GM12878 (cell line): ENCODE results near the gene CC2D1A. TPM values are rescaled to one million over a fixed set of nuclear protein-coding genes. Genes with fewer than 3 reads are reported as not detected.

Experiments
- ATAC-seq: fragments of 200-7000 bp; cut with Tn5 transposase; 3 replicates; pipeline ENCODE4 v1.9.1; 2020; ENCODE audit warnings: mild to moderate bottlenecking, moderate library complexity
- BruUV-seq: library from RNA; stranded (reverse); fragments of 400-500 nt; replicated peaks from 2 replicates; lab custom pipeline; 2021; lab: Mats Ljungman, UMichigan
- CTCF ChIA-PET: fragments of 300-600 bp; sonication (Branson Sonifier 250); formaldehyde crosslinking; extraction: SDS; loops from one replicate; lab custom pipeline; 2021; ENCODE audit warnings: inconsistent platforms; lab: Yijun Ruan, JAX
- POLR2A ChIA-PET: fragments of 350-600 bp; formaldehyde crosslinking; extraction: SDS; loops from one replicate; lab custom pipeline; 2021; ENCODE audit warnings: inconsistent platforms; lab: Charles Lee
- RAD21 ChIA-PET: fragments of 300-600 bp; sonication (Branson Sonifier 250); formaldehyde crosslinking; loops from one replicate; lab custom pipeline; 2023; ENCODE audit warnings: antibody characterized with exemption; ENCODE audit not compliant: unreplicated experiment; lab: Charles Lee
- SMC1A ChIA-PET: fragments of 300-600 bp; sonication (Branson Sonifier 250); formaldehyde crosslinking; loops from one replicate; lab custom pipeline; 2023; ENCODE audit not compliant: unreplicated experiment, uncharacterized antibody; lab: Charles Lee
- DNase-seq: peaks from one replicate; pipeline ENCODE4 v3.0.0-alpha.2; 2011; ENCODE audit warnings: low read depth, low spot score
- FAIRE-seq: peaks from 3 replicates; lab custom pipeline; 2011; peaks lifted over from hg19 to GRCh38; lab: Jason Lieb, UNC
- H2AFZ ChIP-seq: 2 replicates; pipeline ENCODE4 v1.6.0; 2011; ENCODE audit warnings: low read depth, low read length, control low read depth; ENCODE audit not compliant: control insufficient read depth
- H3K27ac ChIP-seq: 2 replicates; pipeline ENCODE4 v1.5.1; 2011; ENCODE audit warnings: control low read depth; ENCODE audit not compliant: control insufficient read depth, insufficient read depth
- H3K27me3 ChIP-seq, 2 experiments: replicated peaks in 1 of 2; 2 replicates each; pipeline versions ENCODE4 v1.6.0 to v1.6.1; 2011; ENCODE audit warnings: low read length in 1 of 2; ENCODE audit not compliant: control insufficient read depth in 2 of 2, insufficient read depth in 2 of 2
- H3K36me3 ChIP-seq, 2 experiments: 2 replicates each; pipeline ENCODE4 v1.5.1; 2011; ENCODE audit warnings: low read length in 1 of 2; ENCODE audit not compliant: control insufficient read depth in 2 of 2, insufficient read depth in 2 of 2
- H3K4me1 ChIP-seq: 2 replicates; pipeline ENCODE4 v1.6.1; 2011; ENCODE audit warnings: mild to moderate bottlenecking, low read length, moderate library complexity, mixed read lengths; ENCODE audit not compliant: control insufficient read depth, insufficient read depth
- H3K4me2 ChIP-seq: 2 replicates; pipeline ENCODE4 v1.6.0; 2011; ENCODE audit warnings: control low read depth; ENCODE audit not compliant: control insufficient read depth, insufficient read depth
- H3K4me3 ChIP-seq: fragments of 200-600 bp; sonication (generic); 2 replicates; pipeline ENCODE4 v1.5.1; 2016
- H3K79me2 ChIP-seq: 2 replicates; pipeline ENCODE4 v1.6.0; 2011; ENCODE audit warnings: low read length; ENCODE audit not compliant: control insufficient read depth, insufficient read depth
- H3K9ac ChIP-seq: 2 replicates; pipeline ENCODE4 v1.8.0; 2011; ENCODE audit warnings: low read length, control low read depth, mixed read lengths; ENCODE audit not compliant: control insufficient read depth, insufficient read depth
- H3K9me3 ChIP-seq: replicated peaks from 3 replicates; pipeline ENCODE4 v1.5.1; 2011; ENCODE audit warnings: mild to moderate bottlenecking, low read length; ENCODE audit not compliant: control insufficient read depth, insufficient read depth
- H4K20me1 ChIP-seq: 2 replicates; pipeline ENCODE4 v1.6.0; 2011; ENCODE audit not compliant: control insufficient read depth, insufficient read depth
- ATF3 ChIP-seq: IDR thresholded peaks from 2 replicates; pipeline ENCODE4 v1.6.1; 2011; ENCODE audit warnings: low read depth, mild to moderate bottlenecking, low read length, moderate library complexity, borderline replicate concordance; ENCODE audit errors: extremely low read depth
- CBFB ChIP-seq: IDR thresholded peaks from 2 replicates; pipeline ENCODE4 v1.6.1; 2016; ENCODE audit warnings: antibody characterized with exemption, low read depth
- CREB1 ChIP-seq: IDR thresholded peaks from 2 replicates; pipeline ENCODE4 v1.6.1; 2012; ENCODE audit warnings: low read depth, mild to moderate bottlenecking, inconsistent platforms
- E2F4 ChIP-seq: IDR thresholded peaks from 2 replicates; pipeline ENCODE4 v1.6.1; 2012; ENCODE audit warnings: low read depth, low read length, improper control_type of control experiment
- HDGF ChIP-seq: fragments of 450-650 bp; IDR thresholded peaks from 2 replicates; pipeline ENCODE4 v1.6.1; 2016; ENCODE audit warnings: antibody characterized with exemption
- KLF5 ChIP-seq: fragments of 450-650 bp; IDR thresholded peaks from 2 replicates; pipeline ENCODE4 v1.6.1; 2014; ENCODE audit warnings: mild to moderate bottlenecking; ENCODE audit not compliant: partially characterized antibody
- LARP7 ChIP-seq: fragments of 450-650 bp; IDR thresholded peaks from 2 replicates; pipeline ENCODE4 v1.6.1; 2017; ENCODE audit warnings: mild to moderate bottlenecking
- RAD51 ChIP-seq: fragments of 450-650 bp; IDR thresholded peaks from 2 replicates; pipeline ENCODE4 v1.6.1; 2016; ENCODE audit warnings: moderate library complexity, mild to moderate bottlenecking, inconsistent platforms
- SKIL ChIP-seq: fragments of 450-650 bp; IDR thresholded peaks from 2 replicates; pipeline ENCODE4 v1.6.1; 2017; ENCODE audit warnings: mild to moderate bottlenecking, low read depth, inconsistent platforms; ENCODE audit not compliant: poor library complexity, severe bottlenecking
- SMC3 ChIP-seq: IDR thresholded peaks from 2 replicates; pipeline ENCODE4 v1.6.1; 2011; ENCODE audit warnings: low read length, improper control_type of control experiment, borderline replicate concordance
- TAF1 ChIP-seq: IDR thresholded peaks from 2 replicates; pipeline ENCODE4 v1.6.1; 2011; ENCODE audit warnings: mild to moderate bottlenecking, low read depth, low read length, borderline replicate concordance
- TCF12 ChIP-seq: IDR thresholded peaks from 2 replicates; pipeline ENCODE4 v1.6.1; 2011; ENCODE audit warnings: low read depth, mild to moderate bottlenecking, low read length
- USF2 ChIP-seq: IDR thresholded peaks from 2 replicates; pipeline ENCODE4 v1.6.1; 2011; ENCODE audit warnings: low read depth, low read length, improper control_type of control experiment, borderline replicate concordance
- ZBTB33 ChIP-seq: fragments of 450-650 bp; IDR thresholded peaks from 2 replicates; pipeline ENCODE4 v1.6.1; 2017; ENCODE audit warnings: mild to moderate bottlenecking
- WGBS: methylation state at CpG from one replicate; pipeline ENCODE4 v1.1.6; 2016; ENCODE audit warnings: low lambda C conversion rate; ENCODE audit not compliant: insufficient replicate concordance, insufficient coverage; ENCODE audit errors: missing lambda C conversion rate; 5-methylcytosine and 5-hydroxymethylcytosine counted together
- in situ Hi-C: fragments of 300-500 bp; cut with MboI; formaldehyde crosslinking; loops from 9 replicates; pipeline ENCODE4 v1.14.3; 2018; ENCODE audit warnings: mixed read lengths
- intact Hi-C: fragments of 100-400 bp; cut with micrococcal nuclease; formaldehyde crosslinking; loops from one replicate; pipeline ENCODE4 v1.14.2; 2022; ENCODE audit not compliant: unreplicated experiment
- polyA plus RNA-seq, 11 experiments: library from polyadenylated mRNA; depleted of rRNA in 4 of 11; unstranded in 6 of 11; stranded (reverse) in 5 of 11; fragments of >200 nt; fragmentation: Nextera tagmentation in 4 of 11; fragmentation: Illumina TruSeq in 1 of 11; extraction: Ambion mirVana in 4 of 11; extraction: Trizol in 1 of 11; gene quantifications; 1 replicate in 1 of 11; 2 replicates in 10 of 11; pipeline versions ENCODE4 v1.2.1 to v1.2.3, GENCODE V29; 2011 to 2016; ENCODE audit warnings: inconsistent platforms in 2 of 11, missing spikeins in 2 of 11, low read depth in 1 of 11
- total RNA-seq, 4 experiments: library from RNA; depleted of rRNA in 3 of 4; stranded (reverse); fragments of >200 nt in 3 of 4; fragmentation: Illumina TruSeq in 1 of 4; extraction: Trizol in 1 of 4; gene quantifications; 2 replicates each; pipeline versions ENCODE4 v1.2.1 to v1.2.3, GENCODE V29; 2013 to 2021
- TF ChIP-seq, protein P1 (sequence below): IDR thresholded peaks from 2 replicates; pipeline ENCODE4 v1.6.1; 2011; ENCODE audit warnings: borderline replicate concordance, low read depth, mild to moderate bottlenecking, moderate library complexity, low read length; ENCODE audit not compliant: insufficient read depth, poor library complexity, severe bottlenecking

Gene CC2D1A
- total and polyA plus RNA-seq, 10 of the 15 experiments (the other 5 are each of a cell fraction or from before 2014, with no cell fraction given) = 0.13 to 36.1 (median 16.1) TPM

DNA sequence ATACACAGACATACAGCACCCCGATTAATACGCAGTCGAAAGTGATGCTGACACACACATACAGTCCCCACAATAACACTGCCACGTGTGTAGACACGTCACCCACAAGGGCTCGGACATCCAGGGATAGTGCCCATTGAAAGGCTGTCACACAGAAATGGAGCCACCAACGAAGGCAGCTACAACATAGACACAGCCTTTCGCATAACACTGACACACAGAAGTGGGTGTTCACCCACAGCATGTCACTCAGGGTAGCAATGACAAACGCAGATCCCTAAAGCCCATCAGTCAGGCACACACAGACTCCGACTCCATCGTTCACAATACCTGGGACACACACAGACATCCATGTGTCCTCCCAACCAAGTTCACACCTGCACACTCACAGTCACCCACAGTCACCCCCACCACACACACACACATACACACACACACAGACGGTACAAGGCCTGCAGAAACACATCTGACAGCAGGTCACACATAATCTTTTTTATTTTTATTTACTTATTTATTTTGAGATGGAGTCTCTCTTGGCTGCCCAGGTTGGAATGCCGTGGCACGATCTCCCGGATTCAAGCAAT, 39.4 kb upstream of the CC2D1A start:
- SMC1A ChIA-PET = no interaction called here
- DNase-seq (no peak), ATAC-seq (no peak), FAIRE-seq (peak; percentile 79)
- Histone ChIP-seq H4K20me1 (no peaks in the 10 kb centered on the region), H3K36me3 (no peaks in the 10 kb centered on the region), H3K4me2 (0 out of 2 replicates have a peak overlapping the region, but pooled peaks have one; percentile 77), H3K4me3 (no peak overlapping the region), H3K9ac (no peak overlapping the region), H3K79me2 (no peaks in the 10 kb centered on the region), H2AFZ (no peak overlapping the region; the same call in 1 of the 2 replicates), H3K27ac (no peak overlapping the region), H3K4me1 (peaks cover under 1% of the 10 kb centered on the region; the same call in 1 of the 2 replicates), H3K9me3 (no peaks in the 10 kb centered on the region; the same call in 2 of the 3 replicates), H3K27me3 (peaks cover 0 to 1% of the 10 kb centered on the region in 2 experiments; a peak in 2 of 4 replicates)
- RAD21 ChIA-PET = interaction anchor here (0.9 to 1.7 kb wide), 2 partner anchors 13 to 82 kb away, joined by 3 to 4 read pairs; no protein-coding TSS in a partner anchor
- in situ Hi-C loops = no loop called here
- CTCF ChIA-PET = interaction anchor here (0.6 to 1.6 kb wide), 2 partner anchors 82 to 209 kb away, joined by 3 read pairs; no protein-coding TSS in a partner anchor
- intact Hi-C loops = no loop called here
- WGBS = 82% methylated on average over 15 of the region's 15 CpGs
- POLR2A ChIA-PET = interaction anchor here (1.0 kb wide), 1 partner anchor 13 kb away, joined by 3 read pairs; no protein-coding TSS in a partner anchor
- BruUV-seq = no TSS peak
- TF ChIP-seq ATF3 = no peak
- TF ChIP-seq USF2 = no peak
- TF ChIP-seq E2F4 = no peak
- no peak for TF ChIP-seq LARP7
- no peak for TF ChIP-seq SKIL
- no peak for TF ChIP-seq TAF1
- TF ChIP-seq CBFB = no peak
- TF ChIP-seq, protein P1, sequence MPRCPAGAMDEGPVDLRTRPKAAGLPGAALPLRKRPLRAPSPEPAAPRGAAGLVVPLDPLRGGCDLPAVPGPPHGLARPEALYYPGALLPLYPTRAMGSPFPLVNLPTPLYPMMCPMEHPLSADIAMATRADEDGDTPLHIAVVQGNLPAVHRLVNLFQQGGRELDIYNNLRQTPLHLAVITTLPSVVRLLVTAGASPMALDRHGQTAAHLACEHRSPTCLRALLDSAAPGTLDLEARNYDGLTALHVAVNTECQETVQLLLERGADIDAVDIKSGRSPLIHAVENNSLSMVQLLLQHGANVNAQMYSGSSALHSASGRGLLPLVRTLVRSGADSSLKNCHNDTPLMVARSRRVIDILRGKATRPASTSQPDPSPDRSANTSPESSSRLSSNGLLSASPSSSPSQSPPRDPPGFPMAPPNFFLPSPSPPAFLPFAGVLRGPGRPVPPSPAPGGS = peak; percentile 33
- no peak for TF ChIP-seq SMC3
- no peak for TF ChIP-seq ZBTB33
- TF ChIP-seq RAD51 = no peak
- no peak for TF ChIP-seq KLF5
- TF ChIP-seq CREB1 = no peak
- TF ChIP-seq TCF12 = no peak
- 0 out of 2 replicates have a peak, but pooled peaks have one; percentile 46 for TF ChIP-seq HDGF
